PC-9 (cell line): ENCODE measurements around the gene YWHAE. TPM values are rescaled to one million over a fixed set of nuclear protein-coding genes. Genes with fewer than 3 reads are reported as not detected.
A peak's percentile ranks its signal among the peaks of the same experiment; 100 is the strongest.

Source experiments
- BruUV-seq: library from RNA; stranded (reverse); fragments of 400-500 nt; replicated peaks from 2 replicates; lab custom pipeline; 2021; lab: Mats Ljungman, UMichigan
- CTCF ChIA-PET: fragments of 300-600 bp; sonication (Branson Sonifier 250); formaldehyde crosslinking; loops from one replicate; lab custom pipeline; 2022; ENCODE audit warnings: antibody characterized with exemption; lab: Charles Lee
- POLR2A ChIA-PET: fragments of 300-600 bp; sonication (Branson Sonifier 250); formaldehyde crosslinking; loops from one replicate; lab custom pipeline; 2022; ENCODE audit warnings: antibody characterized with exemption; ENCODE audit not compliant: unreplicated experiment; lab: Charles Lee
- DNase-seq, 2 experiments: peaks; one replicate each; pipeline versions ENCODE4 v3.0.0 to v3.0.0-alpha.2; 2015 to 2022; ENCODE audit warnings: mixed read lengths in 1 of 2
- H2AFZ ChIP-seq: fragments of 200-600 bp; sonication (generic); 2 replicates; pipeline ENCODE4 v1.8.1; 2017; ENCODE audit warnings: antibody characterized with exemption
- H3F3A ChIP-seq: fragments of 200-600 bp; sonication (generic); 2 replicates; pipeline ENCODE4 v1.8.1; 2017; ENCODE audit warnings: antibody characterized with exemption, mild to moderate bottlenecking, low read depth; ENCODE audit not compliant: insufficient read depth
- H3K27ac ChIP-seq: fragments of 200-600 bp; sonication (generic); 2 replicates; pipeline ENCODE4 v1.6.1; 2016; ENCODE audit warnings: mixed run types
- H3K27me3 ChIP-seq: fragments of 200-600 bp; sonication (generic); 2 replicates; pipeline ENCODE4 v1.6.1; 2016; ENCODE audit warnings: low read depth, mixed run types; ENCODE audit not compliant: insufficient read depth
- H3K36me3 ChIP-seq: fragments of 200-600 bp; sonication (generic); 2 replicates; pipeline ENCODE4 v1.6.1; 2016; ENCODE audit warnings: low read depth, mixed run types
- H3K4me1 ChIP-seq: fragments of 200-600 bp; sonication (generic); replicated peaks from 2 replicates; pipeline ENCODE4 v1.6.1; 2016; ENCODE audit warnings: mixed run types; ENCODE audit not compliant: insufficient read depth
- H3K4me2 ChIP-seq: fragments of 200-600 bp; sonication (generic); 2 replicates; pipeline ENCODE4 v1.6.1; 2017; ENCODE audit warnings: mixed run types
- H3K4me3 ChIP-seq: fragments of 200-600 bp; sonication (generic); 2 replicates; pipeline ENCODE4 v1.6.1; 2016; ENCODE audit warnings: mixed run types
- H3K79me2 ChIP-seq: fragments of 200-600 bp; sonication (generic); 2 replicates; pipeline ENCODE4 v1.6.1; 2017; ENCODE audit warnings: low read depth, mixed run types
- H3K9me2 ChIP-seq: fragments of 200-600 bp; sonication (generic); 2 replicates; pipeline ENCODE4 v1.8.1; 2017; ENCODE audit warnings: mild to moderate bottlenecking; ENCODE audit not compliant: insufficient read depth
- H3K9me3 ChIP-seq: fragments of 200-600 bp; sonication (generic); 2 replicates; pipeline ENCODE4 v1.8.1; 2016; ENCODE audit warnings: low read depth; ENCODE audit not compliant: insufficient read depth
- H4K20me1 ChIP-seq: fragments of 200-600 bp; sonication (generic); 2 replicates; pipeline ENCODE4 v1.8.1; 2017; ENCODE audit not compliant: insufficient read depth
- EZH2 ChIP-seq: fragments of 200-600 bp; sonication (generic); IDR thresholded peaks from 2 replicates; pipeline ENCODE4 v1.8.0; 2017; ENCODE audit warnings: antibody characterized with exemption, low read depth
- intact Hi-C: fragments of 100-400 bp; cut with micrococcal nuclease; formaldehyde crosslinking; loops from one replicate; pipeline ENCODE4 v1.10.0; 2022; ENCODE audit not compliant: unreplicated experiment
- total RNA-seq: library from RNA; stranded (reverse); gene quantifications from 2 replicates; pipeline ENCODE4 v1.2.3, GENCODE V29; 2021
- TF ChIP-seq, protein P1 (sequence below): fragments of 200-600 bp; sonication (generic); conservative IDR thresholded peaks from 2 replicates; pipeline ENCODE4 v1.6.1; 2017; ENCODE audit warnings: mixed run types, antibody characterized with exemption, mild to moderate bottlenecking, moderate library complexity

The YWHAE gene
- total RNA-seq, 1 experiment from 2014 or later = 1,140 TPM

DNA sequence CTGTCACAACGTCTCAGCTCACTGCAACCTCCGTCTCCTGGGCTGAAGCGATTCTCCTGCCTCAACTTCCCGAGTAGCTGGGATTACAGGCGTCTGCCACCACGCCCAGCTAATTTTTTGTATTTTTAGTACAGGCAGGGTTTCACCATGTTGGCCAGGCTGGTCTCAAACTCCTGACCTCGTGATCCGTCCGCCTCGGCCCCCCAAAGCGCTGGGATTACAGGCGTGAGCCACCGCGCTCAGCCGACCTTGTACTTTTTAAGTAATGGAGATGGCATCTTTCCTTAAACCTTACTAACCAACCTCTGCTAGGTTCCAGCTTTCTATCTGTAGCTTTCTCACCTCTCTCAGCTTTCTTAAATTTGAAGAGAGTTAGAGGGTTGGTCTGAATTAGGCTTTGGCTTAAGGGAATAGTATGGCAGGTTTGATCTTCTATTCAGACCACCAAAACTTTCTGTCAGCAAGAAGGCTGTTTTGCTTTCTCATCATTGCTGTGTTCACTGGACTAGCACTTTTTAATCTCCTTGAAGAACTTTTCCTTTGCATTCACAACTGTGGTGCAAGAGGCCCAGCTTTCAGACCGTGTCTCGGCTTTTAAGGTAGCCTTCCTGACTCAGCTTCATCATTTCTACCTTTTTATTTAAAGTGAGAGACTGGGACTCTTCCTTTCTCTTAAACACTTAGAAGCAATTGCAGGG is 28.0 kb downstream of the YWHAE start:
- no peak overlapping the region for H3K4me3 ChIP-seq
- H3K4me2 ChIP-seq = no peak overlapping the region
- H3K79me2 ChIP-seq = peaks cover 100% of the 10 kb centered on the region
- intact Hi-C loops = no loop called here
- no TSS peak for BruUV-seq
- no peak overlapping the region for H3K27ac ChIP-seq
- H3K36me3 ChIP-seq = peaks cover 32% of the 10 kb centered on the region
- peaks cover 22% of the 10 kb centered on the region for H3K4me1 ChIP-seq
- H3K9me2 ChIP-seq = no peaks in the 10 kb centered on the region
- peaks cover 100% of the 10 kb centered on the region for H4K20me1 ChIP-seq
- H3K9me3 ChIP-seq = no peaks in the 10 kb centered on the region
- H3F3A ChIP-seq = peaks cover 97% of the 10 kb centered on the region
- no peak for DNase-seq
- TF ChIP-seq, protein P1, sequence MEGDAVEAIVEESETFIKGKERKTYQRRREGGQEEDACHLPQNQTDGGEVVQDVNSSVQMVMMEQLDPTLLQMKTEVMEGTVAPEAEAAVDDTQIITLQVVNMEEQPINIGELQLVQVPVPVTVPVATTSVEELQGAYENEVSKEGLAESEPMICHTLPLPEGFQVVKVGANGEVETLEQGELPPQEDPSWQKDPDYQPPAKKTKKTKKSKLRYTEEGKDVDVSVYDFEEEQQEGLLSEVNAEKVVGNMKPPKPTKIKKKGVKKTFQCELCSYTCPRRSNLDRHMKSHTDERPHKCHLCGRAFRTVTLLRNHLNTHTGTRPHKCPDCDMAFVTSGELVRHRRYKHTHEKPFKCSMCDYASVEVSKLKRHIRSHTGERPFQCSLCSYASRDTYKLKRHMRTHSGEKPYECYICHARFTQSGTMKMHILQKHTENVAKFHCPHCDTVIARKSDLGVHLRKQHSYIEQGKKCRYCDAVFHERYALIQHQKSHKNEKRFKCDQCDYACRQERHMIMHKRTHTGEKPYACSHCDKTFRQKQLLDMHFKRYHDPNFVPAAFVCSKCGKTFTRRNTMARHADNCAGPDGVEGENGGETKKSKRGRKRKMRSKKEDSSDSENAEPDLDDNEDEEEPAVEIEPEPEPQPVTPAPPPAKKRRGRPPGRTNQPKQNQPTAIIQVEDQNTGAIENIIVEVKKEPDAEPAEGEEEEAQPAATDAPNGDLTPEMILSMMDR = no peak
- no peak for TF ChIP-seq EZH2
- CTCF ChIA-PET = no interaction called here
- POLR2A ChIA-PET = interaction anchor here (0.6 kb wide), 2 partner anchors 36 to 444 kb away, joined by 5 to 15 read pairs; no protein-coding TSS in a partner anchor
- no peak overlapping the region for H2AFZ ChIP-seq
- no peaks in the 10 kb centered on the region for H3K27me3 ChIP-seq

DNA sequence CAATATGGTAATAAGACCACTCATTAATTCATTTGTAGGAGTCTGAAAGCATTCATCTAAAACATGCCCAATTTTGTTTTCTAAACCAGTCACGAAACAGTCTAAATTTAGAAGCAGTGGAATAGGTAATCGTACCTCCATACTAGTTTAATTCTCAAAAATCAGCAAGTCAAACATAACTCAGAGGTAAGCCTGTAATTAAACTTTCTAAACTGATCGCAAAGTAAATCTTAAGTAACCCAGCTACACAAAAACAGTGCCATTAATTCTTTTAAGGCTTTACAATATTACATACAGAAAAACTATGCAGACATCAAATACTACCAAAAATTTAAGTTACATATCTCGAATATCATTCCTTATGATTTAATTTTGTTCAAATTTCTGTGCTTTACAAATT is 31.4 kb downstream of the YWHAE start:
- H2AFZ ChIP-seq = no peak overlapping the region
- H3K4me3 ChIP-seq = no peak overlapping the region
- H3F3A ChIP-seq = peaks cover 97% of the 10 kb centered on the region
- intact Hi-C loops = loop anchor here (5.0 to 10.0 kb wide), 2 partner anchors 89 to 276 kb away; partner anchors contain the start of genes CRK, RILP and SCARF1
- peaks cover 19% of the 10 kb centered on the region for H3K36me3 ChIP-seq
- H3K4me2 ChIP-seq = no peak overlapping the region
- POLR2A ChIA-PET = interaction anchor here (0.6 to 0.7 kb wide), 3 partner anchors 8 to 85 kb away, joined by 3 to 21 read pairs (median 13); no protein-coding TSS in a partner anchor
- no peaks in the 10 kb centered on the region for H3K9me3 ChIP-seq
- H3K27ac ChIP-seq = no peak overlapping the region
- H4K20me1 ChIP-seq = peaks cover 99% of the 10 kb centered on the region
- H3K9me2 ChIP-seq = no peaks in the 10 kb centered on the region
- H3K27me3 ChIP-seq = no peaks in the 10 kb centered on the region
- TF ChIP-seq EZH2 = no peak
- TF ChIP-seq, protein P1 = no peak
- CTCF ChIA-PET = no interaction called here
- no peak for DNase-seq
- H3K4me1 ChIP-seq = peaks cover 35% of the 10 kb centered on the region
- no TSS peak for BruUV-seq
- peaks cover 100% of the 10 kb centered on the region for H3K79me2 ChIP-seq

DNA sequence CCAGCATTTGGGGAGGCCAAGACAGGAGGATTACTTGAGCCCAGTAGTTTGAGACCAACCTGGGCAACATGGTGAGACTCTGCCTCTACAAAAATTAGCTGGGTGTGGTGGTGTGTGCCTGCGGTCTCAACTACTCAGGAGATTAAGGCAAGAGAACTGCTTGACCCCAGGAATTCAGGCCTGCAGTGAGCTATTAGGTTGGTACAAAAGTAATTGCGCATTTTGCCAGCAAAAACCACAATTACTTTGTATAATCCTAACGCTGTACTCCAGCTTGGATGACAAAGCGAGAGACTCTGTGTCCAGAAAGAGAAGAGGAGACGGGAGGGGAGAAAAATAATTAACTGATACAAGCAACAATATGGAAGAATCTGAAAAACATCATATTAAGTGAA is 32.7 kb downstream of the YWHAE start:
- H3K4me2 ChIP-seq = peak overlapping the region; percentile 36

More for the DNA sequence above, 32.7 kb downstream of the YWHAE start:
- Histone ChIP-seq H3K27ac (peak overlapping the region; percentile 67), H2AFZ (no peak overlapping the region), H3K36me3 (peaks cover 22% of the 10 kb centered on the region), H3K27me3 (no peaks in the 10 kb centered on the region), H3K4me3 (no peak overlapping the region), H3F3A (peaks cover 96% of the 10 kb centered on the region), H3K9me3 (no peaks in the 10 kb centered on the region), H3K4me1 (peaks cover 35% of the 10 kb centered on the region), H4K20me1 (peaks cover 99% of the 10 kb centered on the region), H3K79me2 (peaks cover 100% of the 10 kb centered on the region), H3K9me2 (no peaks in the 10 kb centered on the region)
- no peak for DNase-seq
- TF ChIP-seq, protein P1 = no peak
- TF ChIP-seq EZH2 = no peak
- no TSS peak for BruUV-seq
- ChIA-PET POLR2A (interaction anchor here (0.6 to 0.7 kb wide), 3 partner anchors 24 to 250 kb away, joined by 4 to 11 read pairs (median 5); no protein-coding TSS in a partner anchor), CTCF (interaction anchor here (2.6 kb wide), 1 partner anchor 148 kb away, joined by 32 read pairs; the partner anchor contains the start of gene INPP5K)
- intact Hi-C loops = loop anchor here (5.0 to 10.0 kb wide), 2 partner anchors 90 to 277 kb away; partner anchors contain the start of genes CRK, RILP and SCARF1
